Frontal cortex (tissue), 4 donors: Measurements from ENCODE around the gene PRDM1. TPM values are rescaled to one million over a fixed set of nuclear protein-coding genes. Genes with fewer than 3 reads are reported as not detected.

ENCODE experiments used
- DNase-seq, 2 donors: peaks; one replicate each; pipeline ENCODE4 v3.0.0; 2012; ENCODE audit warnings: low spot score in 2 of 2
- FAIRE-seq: peaks from 2 replicates; lab custom pipeline; 2012; peaks lifted over from hg19 to GRCh38; lab: Jason Lieb, UNC
- total RNA-seq: library from RNA; depleted of rRNA; stranded (reverse); fragments of >200 nt; gene quantifications from one replicate; pipeline ENCODE4 v1.2.3, GENCODE V29; 2014
- donor health status: control.
- donor health status: control.
- donor health status: control.

Gene PRDM1
- total RNA-seq, 1 donor from 2014 or later = 1.6 TPM

GRCh38 chr6:106094261-106094963 lies 8.3 kb downstream of the PRDM1 start:
- no peak for FAIRE-seq

GRCh38 chr6:106094964-106095335 lies 8.8 kb downstream of the PRDM1 start:
- FAIRE-seq (no peak), DNase-seq (no peak)

More at GRCh38 chr6:106094261-106094963, 8.3 kb downstream of the PRDM1 start:
- DNase-seq = no peak

GRCh38 chr6:106097411-106098231 lies 11.5 kb downstream of the PRDM1 start:
- no peak for DNase-seq

GRCh38 chr6:106098383-106099234 lies 12.5 kb downstream of the PRDM1 start:
- no peak for DNase-seq
- no peak for FAIRE-seq

More at GRCh38 chr6:106097411-106098231, 11.5 kb downstream of the PRDM1 start:
- no peak for FAIRE-seq

GRCh38 chr6:106099235-106099537 lies 13.1 kb downstream of the PRDM1 start:
- DNase-seq (no peak), FAIRE-seq (no peak)

- no peak for FAIRE-seq
Observed at GRCh38 chr6:106100755-106101154, 14.6 kb downstream of the PRDM1 start.

GRCh38 chr6:106101466-106101865 lies 15.3 kb downstream of the PRDM1 start:
- DNase-seq (no peak), FAIRE-seq (no peak)

More at GRCh38 chr6:106100755-106101154, 14.6 kb downstream of the PRDM1 start:
- no peak for DNase-seq

GRCh38 chr6:106102034-106102433 lies 15.9 kb downstream of the PRDM1 start:
- FAIRE-seq (no peak), DNase-seq (no peak)

- no peak for DNase-seq
- FAIRE-seq = no peak
Observed at GRCh38 chr6:106102967-106103727, 17.0 kb downstream of the PRDM1 start.

- DNase-seq (no peak), FAIRE-seq (no peak)
Observed at GRCh38 chr6:106103728-106104109, 17.6 kb downstream of the PRDM1 start.

- no peak for DNase-seq
- FAIRE-seq = no peak
Observed at GRCh38 chr6:106104476-106104875, 18.3 kb downstream of the PRDM1 start.

- FAIRE-seq = no peak
- DNase-seq = no peak
Observed at GRCh38 chr6:106104941-106105340, 18.8 kb downstream of the PRDM1 start.

- DNase-seq (no peak), FAIRE-seq (no peak)
Observed at GRCh38 chr6:106105493-106105892, 19.4 kb downstream of the PRDM1 start.

- FAIRE-seq (no peak), DNase-seq (no peak)
Observed at GRCh38 chr6:106106276-106107042, 20.3 kb downstream of the PRDM1 start.

- DNase-seq (no peak), FAIRE-seq (no peak)
Observed at GRCh38 chr6:106107043-106107613, 21.0 kb downstream of the PRDM1 start.

GRCh38 chr6:106108129-106108528 lies 22.0 kb downstream of the PRDM1 start:
- no peak for FAIRE-seq

GRCh38 chr6:106109029-106109428 lies 22.9 kb downstream of the PRDM1 start:
- FAIRE-seq = no peak
- no peak for DNase-seq

More at GRCh38 chr6:106108129-106108528, 22.0 kb downstream of the PRDM1 start:
- DNase-seq = no peak

GRCh38 chr6:106110164-106110826 lies 24.2 kb downstream of the PRDM1 start:
- FAIRE-seq = no peak
- DNase-seq = no peak
